Measurements from ENCODE around the gene KCTD11.

Gene KCTD11

GRCh38 chr17:7379134-7379533, 27.2 kb downstream of the KCTD11 start:
- DNase-seq (ENCODE audit: low spot score), result no peak

- DNase-seq (ENCODE audit: low spot score), result no peak
These were observed 28.4 kb downstream of the KCTD11 start for GRCh38 chr17:7380321-7380720.

- no peak for DNase-seq (ENCODE audit: low spot score)
These were observed 29.1 kb downstream of the KCTD11 start, which contains the start of gene TNK1 for GRCh38 chr17:7380855-7381683. TNK1 (plus strand) TSS chr17:7381089; CDS start chr17:7382927, 1,838 bp downstream.

- DNase-seq (ENCODE audit: low spot score), result no peak
These were observed 30.9 kb downstream of the KCTD11 start for GRCh38 chr17:7382901-7383300.

GRCh38 chr17:7383371-7383741, 31.4 kb downstream of the KCTD11 start:
- DNase-seq (ENCODE audit: low spot score), result no peak

- no peak for DNase-seq (ENCODE audit: low spot score)
These were observed 32.0 kb downstream of the KCTD11 start for GRCh38 chr17:7383742-7384488.

- DNase-seq (ENCODE audit: low spot score), result no peak
These were observed 32.6 kb downstream of the KCTD11 start for GRCh38 chr17:7384489-7385081.

GRCh38 chr17:7388856-7389255, 36.9 kb downstream of the KCTD11 start:
- no peak for DNase-seq (ENCODE audit: low spot score)

- no peak for DNase-seq (ENCODE audit: low spot score)
These were observed 38.3 kb downstream of the KCTD11 start for GRCh38 chr17:7389924-7390910.

GRCh38 chr17:7391307-7391706, 39.3 kb downstream of the KCTD11 start:
- no peak for DNase-seq (ENCODE audit: low spot score)

GRCh38 chr17:7392696-7393612, 41.0 kb downstream of the KCTD11 start:
- no peak for DNase-seq (ENCODE audit: low spot score)

- no peak for DNase-seq (ENCODE audit: low spot score)
These were observed 41.9 kb downstream of the KCTD11 start for GRCh38 chr17:7393613-7394451.

- peak; percentile 91 for DNase-seq (ENCODE audit: low spot score)
These were observed 42.7 kb downstream of the KCTD11 start, which contains the start of gene PLSCR3 for GRCh38 chr17:7394452-7395191. PLSCR3 (minus strand) TSS chr17:7394525; CDS start chr17:7394110, 415 bp downstream.

- no peak for DNase-seq (ENCODE audit: low spot score)
These were observed 44.2 kb downstream of the KCTD11 start for GRCh38 chr17:7396147-7396546.

GRCh38 chr17:7398612-7399011, 46.6 kb downstream of the KCTD11 start:
- DNase-seq (ENCODE audit: low spot score), result no peak

GRCh38 chr17:7403043-7403726, 51.2 kb downstream of the KCTD11 start:
- peak; percentile 83 for DNase-seq (ENCODE audit: low spot score)

GRCh38 chr17:7403727-7403976, 51.7 kb downstream of the KCTD11 start:
- no peak for DNase-seq (ENCODE audit: low spot score)

- DNase-seq (ENCODE audit: low spot score), result peak; percentile 99
These were observed 52.2 kb downstream of the KCTD11 start, which contains the start of gene TMEM256 for GRCh38 chr17:7403977-7404736. TMEM256 (minus strand) TSS chr17:7404097; CDS start chr17:7404084, 13 bp downstream.

All from left forelimb (tissue), 1 donor.